Gastroesophageal sphincter (tissue), 4 donors: ENCODE measurements around the gene WDR20. TPM values are rescaled to one million over a fixed set of nuclear protein-coding genes. Genes with fewer than 3 reads are reported as not detected.

Experiments
- ATAC-seq: fragments of 150-250 bp; one replicate; pipeline ENCODE4 v1.9.1; 2016; ENCODE audit warnings: mild to moderate bottlenecking, moderate library complexity
- H3K27ac ChIP-seq, 4 donors: fragments of 200-600 bp; sonication (generic) in 3 of 4; 1 replicate in 3 of 4; 2 replicates in 1 of 4; pipeline ENCODE4 v1.5.1; 2016 to 2019
- H3K27me3 ChIP-seq: fragments of 200-600 bp; sonication (generic); one replicate; pipeline ENCODE4 v1.5.1; 2019
- H3K36me3 ChIP-seq, 2 donors: fragments of 200-600 bp; sonication (generic); one replicate each; pipeline ENCODE4 v1.5.1; 2019; ENCODE audit warnings: control low read depth in 1 of 2
- H3K4me1 ChIP-seq, 3 donors: fragments of 200-600 bp; sonication (generic); 1 replicate in 2 of 3; 2 replicates in 1 of 3; pipeline ENCODE4 v1.5.1; 2016 to 2019; ENCODE audit warnings: control low read depth in 2 of 3
- H3K4me3 ChIP-seq, 2 donors: fragments of 200-600 bp; sonication (generic); one replicate each; pipeline ENCODE4 v1.5.1; 2019; ENCODE audit warnings: mild to moderate bottlenecking in 1 of 2, moderate library complexity in 1 of 2
- H3K9me3 ChIP-seq, 3 donors: fragments of 200-600 bp; sonication (generic); one replicate each; pipeline ENCODE4 v1.5.1; 2017 to 2019; ENCODE audit warnings: control low read depth in 2 of 3
- EP300 ChIP-seq: sonication (generic); formaldehyde crosslinking; IDR thresholded peaks from one replicate; pipeline ENCODE4 v1.6.1; 2017; ENCODE audit warnings: antibody characterized with exemption, mild to moderate bottlenecking
- POLR2A ChIP-seq, 2 donors: fragments of 450-650 bp; IDR thresholded peaks; one replicate each; pipeline ENCODE4 v1.6.1; 2017; ENCODE audit warnings: antibody characterized with exemption in 2 of 2, mild to moderate bottlenecking in 2 of 2, moderate library complexity in 1 of 2
- POLR2AphosphoS5 ChIP-seq: sonication (generic); formaldehyde crosslinking; IDR thresholded peaks from one replicate; pipeline ENCODE4 v1.6.1; 2017; ENCODE audit warnings: antibody characterized with exemption
- WGBS, 2 donors: methylation state at CpG; one replicate each; pipeline ENCODE4 v1.1.5; 2018; ENCODE audit warnings: low coverage in 1 of 2; 5-methylcytosine and 5-hydroxymethylcytosine counted together
- total RNA-seq, 4 donors: library from RNA; depleted of rRNA; stranded (reverse); fragments of >200 nt; gene quantifications; one replicate each; pipeline ENCODE4 v1.1.0, GENCODE V29; 2016
- TF ChIP-seq, protein P1 (sequence below), 4 experiments: fragments of 200-600 bp in 2 of 4; fragments of 450-650 bp in 2 of 4; sonication (generic) in 1 of 4; IDR thresholded peaks; one replicate each; pipeline ENCODE4 v1.5.1; 2017 to 2019; ENCODE audit warnings: antibody characterized with exemption in 4 of 4, mild to moderate bottlenecking in 2 of 4, moderate library complexity in 2 of 4

The WDR20 gene
- total RNA-seq, 4 donors from 2014 or later: 24.6 to 33.0 (median 28.9) TPM

DNA sequence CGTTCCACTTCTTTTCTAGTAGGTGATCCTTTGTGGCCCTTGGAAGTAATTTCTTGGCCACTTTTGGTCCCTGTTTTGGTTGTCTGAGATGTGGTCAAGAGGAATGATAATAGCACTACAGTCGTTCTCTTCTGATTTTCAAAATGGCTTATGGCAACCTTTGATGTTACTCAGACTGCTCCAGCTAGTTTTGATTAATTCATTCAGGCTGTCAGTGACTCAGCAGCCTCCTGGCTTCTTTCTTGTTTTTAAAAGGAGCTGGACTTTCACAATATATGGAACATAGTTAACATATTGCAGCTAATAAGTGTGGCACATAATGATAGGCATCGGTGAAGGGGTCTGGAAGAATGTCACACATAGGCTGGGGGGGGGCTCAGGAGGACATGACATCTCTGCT lies 47.3 kb downstream of the WDR20 start:
- 0 to 13% methylated on average over 1 to 3 of the region's 3 CpGs for WGBS, 2 donors
- TF ChIP-seq POLR2A (IDR thresholded peaks at IDR 0.05): no peak
- TF ChIP-seq POLR2AphosphoS5: peak; percentile 79
- Histone ChIP-seq H3K4me1 (peaks cover 3 to 60% (median 25%) of the 10 kb centered on the region in 3 donors), H3K4me3 (no peak overlapping the region), H3K36me3 (no peaks in the 10 kb centered on the region), H3K27ac (peak overlapping the region; percentile 68 to 79 (median 73)), H3K27me3 (no peaks in the 10 kb centered on the region), H3K9me3 (no peaks in the 10 kb centered on the region)
- peak; percentile 89 for ATAC-seq

DNA sequence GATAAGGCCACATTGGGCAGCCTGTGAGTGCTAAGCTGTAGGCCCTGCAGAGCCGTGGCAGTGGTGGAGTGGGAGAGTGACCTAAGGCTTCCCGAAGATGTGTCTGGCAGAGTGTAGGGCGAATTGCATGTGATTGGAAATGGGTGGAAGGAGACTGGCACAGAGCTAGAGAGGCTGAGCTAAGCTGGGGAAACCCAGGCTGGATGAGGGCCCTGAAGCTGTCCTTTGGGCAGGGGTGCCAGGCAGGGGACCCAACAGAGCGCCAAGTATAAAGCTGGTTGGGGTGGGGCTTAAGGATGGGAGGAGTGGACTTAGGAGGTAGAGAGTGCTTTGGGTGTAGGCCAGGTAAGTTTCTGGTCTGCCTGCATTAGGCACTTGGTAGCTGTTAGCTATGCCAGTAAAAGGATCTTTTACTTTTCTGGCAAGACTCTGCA lies 47.9 kb downstream of the WDR20 start:
- Histone ChIP-seq H3K36me3 (no peaks in the 10 kb centered on the region), H3K27ac (peak overlapping the region in 3 of 4 donors; percentile 68 to 79 (median 77)), H3K4me1 (peaks cover 3 to 55% (median 22%) of the 10 kb centered on the region in 3 donors), H3K9me3 (no peaks in the 10 kb centered on the region), H3K4me3 (no peak overlapping the region), H3K27me3 (no peaks in the 10 kb centered on the region)
- WGBS, 2 donors: 65 to 72% methylated on average over 2 to 4 of the region's 4 CpGs
- TF ChIP-seq EP300: no peak
- TF ChIP-seq POLR2AphosphoS5: no peak
- TF ChIP-seq, protein P1, sequence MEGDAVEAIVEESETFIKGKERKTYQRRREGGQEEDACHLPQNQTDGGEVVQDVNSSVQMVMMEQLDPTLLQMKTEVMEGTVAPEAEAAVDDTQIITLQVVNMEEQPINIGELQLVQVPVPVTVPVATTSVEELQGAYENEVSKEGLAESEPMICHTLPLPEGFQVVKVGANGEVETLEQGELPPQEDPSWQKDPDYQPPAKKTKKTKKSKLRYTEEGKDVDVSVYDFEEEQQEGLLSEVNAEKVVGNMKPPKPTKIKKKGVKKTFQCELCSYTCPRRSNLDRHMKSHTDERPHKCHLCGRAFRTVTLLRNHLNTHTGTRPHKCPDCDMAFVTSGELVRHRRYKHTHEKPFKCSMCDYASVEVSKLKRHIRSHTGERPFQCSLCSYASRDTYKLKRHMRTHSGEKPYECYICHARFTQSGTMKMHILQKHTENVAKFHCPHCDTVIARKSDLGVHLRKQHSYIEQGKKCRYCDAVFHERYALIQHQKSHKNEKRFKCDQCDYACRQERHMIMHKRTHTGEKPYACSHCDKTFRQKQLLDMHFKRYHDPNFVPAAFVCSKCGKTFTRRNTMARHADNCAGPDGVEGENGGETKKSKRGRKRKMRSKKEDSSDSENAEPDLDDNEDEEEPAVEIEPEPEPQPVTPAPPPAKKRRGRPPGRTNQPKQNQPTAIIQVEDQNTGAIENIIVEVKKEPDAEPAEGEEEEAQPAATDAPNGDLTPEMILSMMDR (IDR thresholded peaks at IDR 0.05): no peak
- TF ChIP-seq POLR2A (IDR thresholded peaks at IDR 0.05): no peak
- ATAC-seq: peak; percentile 34

GRCh38 chr14:102188187-102188586 lies 48.5 kb downstream of the WDR20 start:
- no CpG with 5 or more reads among the region's 1 CpG for WGBS, 2 donors
- no peak for ATAC-seq
- Histone ChIP-seq H3K36me3 (no peaks in the 10 kb centered on the region), H3K27me3 (no peaks in the 10 kb centered on the region), H3K4me1 (peaks cover 0 to 49% (median 17%) of the 10 kb centered on the region in 3 donors), H3K9me3 (no peaks in the 10 kb centered on the region), H3K27ac (peak overlapping the region in 1 of 4 donors; percentile 77), H3K4me3 (no peak overlapping the region)
- TF ChIP-seq EP300 (no peak), POLR2A (IDR thresholded peaks at IDR 0.05) (no peak), POLR2AphosphoS5 (no peak)
- TF ChIP-seq, protein P1 (IDR thresholded peaks at IDR 0.05): no peak

- TF ChIP-seq, protein P1 (IDR thresholded peaks at IDR 0.05): no peak
- TF ChIP-seq EP300: no peak
- TF ChIP-seq POLR2AphosphoS5: no peak
- TF ChIP-seq POLR2A (IDR thresholded peaks at IDR 0.05): no peak
- Histone ChIP-seq H3K27ac (no peak overlapping the region), H3K9me3 (no peaks in the 10 kb centered on the region), H3K4me3 (no peak overlapping the region), H3K4me1 (peaks cover 0 to 43% (median 15%) of the 10 kb centered on the region in 3 donors), H3K27me3 (no peaks in the 10 kb centered on the region), H3K36me3 (no peaks in the 10 kb centered on the region)
- ATAC-seq: no peak
- WGBS, 2 donors: 93% methylated on average over 5 of the region's 5 CpGs; no CpG with 5 or more reads in 1 of the 2 donors
Observed at GRCh38 chr14:102189874-102190273, 50.2 kb downstream of the WDR20 start.

- Histone ChIP-seq H3K9me3 (no peaks in the 10 kb centered on the region), H3K4me3 (no peak overlapping the region), H3K27ac (no peak overlapping the region), H3K4me1 (peaks cover 0 to 53% (median 4%) of the 10 kb centered on the region in 3 donors), H3K27me3 (no peaks in the 10 kb centered on the region), H3K36me3 (peaks cover 0 to 15% of the 10 kb centered on the region in 2 donors)
- 90% methylated on average over 2 to 13 of the region's 13 CpGs for WGBS, 2 donors
- TF ChIP-seq, protein P1 (IDR thresholded peaks at IDR 0.05): no peak
- TF ChIP-seq EP300 (no peak), POLR2A (IDR thresholded peaks at IDR 0.05) (no peak), POLR2AphosphoS5 (no peak)
- no peak for ATAC-seq
Observed at GRCh38 chr14:102192840-102193502, 53.3 kb downstream of the WDR20 start.
